IMR-90 (cell line): ENCODE data around the gene CYB5R2.

Experiments
- BHLHE40 ChIP-seq: fragments of 150-350 bp; IDR thresholded peaks from 2 replicates; pipeline ENCODE4 v1.6.1; 2016; ENCODE audit warnings: mild to moderate bottlenecking, low read depth, low read length
- CEBPB ChIP-seq: IDR thresholded peaks from 2 replicates; pipeline ENCODE4 v1.6.1; 2012; ENCODE audit warnings: low read depth, low read length, improper control_type of control experiment
- CHD1 ChIP-seq: IDR thresholded peaks from 2 replicates; pipeline ENCODE4 v1.6.1; 2012; ENCODE audit warnings: low read depth, low read length, improper control_type of control experiment
- ELK1 ChIP-seq: fragments of 150-350 bp; IDR thresholded peaks from 2 replicates; pipeline ENCODE4 v1.6.1; 2016; ENCODE audit warnings: low read depth, mild to moderate bottlenecking, low read length, moderate library complexity, borderline replicate concordance
- FOS ChIP-seq: fragments of 150-350 bp; IDR thresholded peaks from 2 replicates; pipeline ENCODE4 v1.6.1; 2016; ENCODE audit warnings: low read depth, low read length
- MAFK ChIP-seq: IDR thresholded peaks from 2 replicates; pipeline ENCODE4 v1.6.1; 2012; ENCODE audit warnings: low read depth, low read length, improper control_type of control experiment
- MAZ ChIP-seq: IDR thresholded peaks from 2 replicates; pipeline ENCODE4 v1.6.1; 2012; ENCODE audit warnings: low read depth, mild to moderate bottlenecking, low read length, improper control_type of control experiment, moderate library complexity, borderline replicate concordance
- POLR2A ChIP-seq: IDR thresholded peaks from 2 replicates; pipeline ENCODE4 v1.6.1; 2012; ENCODE audit warnings: mild to moderate bottlenecking, low read depth, low read length
- RAD21 ChIP-seq: IDR thresholded peaks from 2 replicates; pipeline ENCODE4 v1.6.1; 2012; ENCODE audit warnings: low read length, improper control_type of control experiment
- RCOR1 ChIP-seq: IDR thresholded peaks from 2 replicates; pipeline ENCODE4 v1.6.1; 2012; ENCODE audit warnings: mild to moderate bottlenecking, low read length, improper control_type of control experiment; ENCODE audit not compliant: insufficient replicate concordance
- RFX5 ChIP-seq: IDR thresholded peaks from 2 replicates; pipeline ENCODE4 v1.8.0; 2012; ENCODE audit warnings: low read depth, mild to moderate bottlenecking, low read length, moderate library complexity
- SMC3 ChIP-seq: fragments of 150-350 bp; IDR thresholded peaks from 2 replicates; pipeline ENCODE4 v1.6.1; 2016; ENCODE audit warnings: low read depth, mild to moderate bottlenecking, antibody characterized with exemption, low read length, moderate library complexity
- USF2 ChIP-seq: fragments of 150-350 bp; IDR thresholded peaks from 2 replicates; pipeline ENCODE4 v1.6.1; 2017; ENCODE audit warnings: mild to moderate bottlenecking, antibody characterized with exemption, low read length, low read depth
- TF ChIP-seq, protein P1 (sequence below): conservative IDR thresholded peaks from 2 replicates; pipeline ENCODE4 v1.5.1; 2012; ENCODE audit warnings: mild to moderate bottlenecking, low read depth, low read length, improper control_type of control experiment

GRCh38 chr11:7691759-7692350, 18.6 kb upstream of the CYB5R2 start:
- TF ChIP-seq, protein P1, sequence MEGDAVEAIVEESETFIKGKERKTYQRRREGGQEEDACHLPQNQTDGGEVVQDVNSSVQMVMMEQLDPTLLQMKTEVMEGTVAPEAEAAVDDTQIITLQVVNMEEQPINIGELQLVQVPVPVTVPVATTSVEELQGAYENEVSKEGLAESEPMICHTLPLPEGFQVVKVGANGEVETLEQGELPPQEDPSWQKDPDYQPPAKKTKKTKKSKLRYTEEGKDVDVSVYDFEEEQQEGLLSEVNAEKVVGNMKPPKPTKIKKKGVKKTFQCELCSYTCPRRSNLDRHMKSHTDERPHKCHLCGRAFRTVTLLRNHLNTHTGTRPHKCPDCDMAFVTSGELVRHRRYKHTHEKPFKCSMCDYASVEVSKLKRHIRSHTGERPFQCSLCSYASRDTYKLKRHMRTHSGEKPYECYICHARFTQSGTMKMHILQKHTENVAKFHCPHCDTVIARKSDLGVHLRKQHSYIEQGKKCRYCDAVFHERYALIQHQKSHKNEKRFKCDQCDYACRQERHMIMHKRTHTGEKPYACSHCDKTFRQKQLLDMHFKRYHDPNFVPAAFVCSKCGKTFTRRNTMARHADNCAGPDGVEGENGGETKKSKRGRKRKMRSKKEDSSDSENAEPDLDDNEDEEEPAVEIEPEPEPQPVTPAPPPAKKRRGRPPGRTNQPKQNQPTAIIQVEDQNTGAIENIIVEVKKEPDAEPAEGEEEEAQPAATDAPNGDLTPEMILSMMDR: no peak
- no peak; the same call in 1 of the 2 replicates for TF ChIP-seq CEBPB
- no peak for TF ChIP-seq POLR2A
- TF ChIP-seq SMC3: no peak
- TF ChIP-seq USF2: no peak
- no peak for TF ChIP-seq MAZ
- no peak for TF ChIP-seq ELK1
- no peak for TF ChIP-seq BHLHE40
- TF ChIP-seq RAD21: no peak
- TF ChIP-seq FOS: no peak
- TF ChIP-seq RCOR1: no peak
- TF ChIP-seq RFX5: no peak
- no peak for TF ChIP-seq MAFK
- TF ChIP-seq CHD1: no peak
